GM19468 (cell line): ENCODE measurements around the gene MID2.
"Not testable (repeated sequence)": the region's sequence is repeated elsewhere in the genome, so short reads cannot be mapped to it uniquely, and the experiment has no call there.

ENCODE experiments used
- ATAC-seq: cut with Tn5 transposase; IDR thresholded peaks from one replicate; pipeline ENCODE4 v1.9.1; 2021; ENCODE audit warnings: mild to moderate bottlenecking, moderate library complexity, moderate number of reproducible peaks; ENCODE audit not compliant: unreplicated experiment; ENCODE audit errors: extremely low read depth

Gene MID2

GRCh38 chrX:107836958-107837357 is 11.3 kb downstream of the MID2 start:
- no peak for ATAC-seq

- ATAC-seq, result no peak
Observed at GRCh38 chrX:107840971-107841370, 15.3 kb downstream of the MID2 start.

- no peak for ATAC-seq
Observed at GRCh38 chrX:107842715-107843400, 17.2 kb downstream of the MID2 start.

- no peak for ATAC-seq
Observed at GRCh38 chrX:107845625-107846024, 20.0 kb downstream of the MID2 start.

- no peak for ATAC-seq
Observed at GRCh38 chrX:107848591-107848990, 22.9 kb downstream of the MID2 start.

GRCh38 chrX:107849747-107850421 is 24.2 kb downstream of the MID2 start:
- ATAC-seq, result no peak

GRCh38 chrX:107850422-107850765 is 24.7 kb downstream of the MID2 start:
- no peak for ATAC-seq

GRCh38 chrX:107851215-107851614 is 25.5 kb downstream of the MID2 start:
- no peak for ATAC-seq

- ATAC-seq, result not testable (repeated sequence)
Observed at GRCh38 chrX:107851665-107852064, 26.0 kb downstream of the MID2 start.

- ATAC-seq, result no peak
Observed at GRCh38 chrX:107856289-107856688, 30.6 kb downstream of the MID2 start.

GRCh38 chrX:107857041-107857440 is 31.4 kb downstream of the MID2 start:
- ATAC-seq, result not testable (repeated sequence)

GRCh38 chrX:107857837-107858236 is 32.2 kb downstream of the MID2 start:
- no peak for ATAC-seq

- no peak for ATAC-seq
Observed at GRCh38 chrX:107861056-107861455, 35.4 kb downstream of the MID2 start.

- no peak for ATAC-seq
Observed at GRCh38 chrX:107871136-107871535, 45.5 kb downstream of the MID2 start.

- ATAC-seq, result no peak
Observed at GRCh38 chrX:107878106-107878505, 52.4 kb downstream of the MID2 start.

GRCh38 chrX:107880054-107880610 is 54.5 kb downstream of the MID2 start:
- ATAC-seq, result no peak

- ATAC-seq, result peak; percentile 62
Observed at GRCh38 chrX:107894038-107894437, 68.4 kb downstream of the MID2 start.

GRCh38 chrX:107902721-107903120 is 77.1 kb downstream of the MID2 start:
- no peak for ATAC-seq

- no peak for ATAC-seq
Observed at GRCh38 chrX:107905366-107905765, 79.7 kb downstream of the MID2 start.

- no peak for ATAC-seq
Observed at GRCh38 chrX:107924136-107924746, 98.6 kb downstream of the MID2 start.

GRCh38 chrX:107934262-107934661 is 108.6 kb downstream of the MID2 start:
- ATAC-seq, result no peak
